ENCODE measurements around the gene EIF4G3.
"Not testable (repeated sequence)": the region's sequence is repeated elsewhere in the genome, so short reads cannot be mapped to it uniquely, and the experiment has no call there.

EIF4G3 gene

GRCh38 chr1:21098186-21098915 is 78.3 kb downstream of the EIF4G3 start:
- TF ChIP-seq TOX (CRISPR knock-in tag; IDR thresholded peaks at IDR 0.05; ENCODE audit: borderline replicate concordance) (no peak), POU6F1 (CRISPR knock-in tag; IDR thresholded peaks at IDR 0.05; ENCODE audit: borderline replicate concordance, low read depth) (no peak)
- ATAC-seq, result no peak

GRCh38 chr1:21097729-21098128 is 79.0 kb downstream of the EIF4G3 start:
- no peak for ATAC-seq
- no peak for TF ChIP-seq ISL1 (CRISPR knock-in tag; IDR thresholded peaks at IDR 0.05)
- TF ChIP-seq TOX (CRISPR knock-in tag; IDR thresholded peaks at IDR 0.05; ENCODE audit: borderline replicate concordance), result no peak
- TF ChIP-seq CSDC2 (CRISPR knock-in tag; IDR thresholded peaks at IDR 0.05), result no peak
- TF ChIP-seq ZNF565 (CRISPR knock-in tag; conservative IDR thresholded peaks at IDR 0.05; ENCODE audit: low read depth), result no peak
- TF ChIP-seq RARB (CRISPR knock-in tag; IDR thresholded peaks at IDR 0.05), result no peak
- TF ChIP-seq CSRNP3 (CRISPR knock-in tag; IDR thresholded peaks at IDR 0.05), result no peak
- TF ChIP-seq ZC3H10 (CRISPR knock-in tag; IDR thresholded peaks at IDR 0.05), result no peak
- no peak for TF ChIP-seq ZNF8 (CRISPR knock-in tag; IDR thresholded peaks at IDR 0.05)
- TF ChIP-seq GLIS3 (CRISPR knock-in tag; IDR thresholded peaks at IDR 0.05), result no peak
- TF ChIP-seq ZFP30 (CRISPR knock-in tag; IDR thresholded peaks at IDR 0.05), result no peak
- TF ChIP-seq ZNF70 (CRISPR knock-in tag; IDR thresholded peaks at IDR 0.05), result no peak
- TF ChIP-seq ZFP3 (CRISPR knock-in tag; IDR thresholded peaks at IDR 0.05), result no peak
- no peak for TF ChIP-seq OSR1 (CRISPR knock-in tag; IDR thresholded peaks at IDR 0.05)
- TF ChIP-seq POU6F1 (CRISPR knock-in tag; IDR thresholded peaks at IDR 0.05; ENCODE audit: borderline replicate concordance, low read depth), result no peak

GRCh38 chr1:21095976-21096375 is 80.7 kb downstream of the EIF4G3 start:
- TF ChIP-seq ESRRG (CRISPR knock-in tag; IDR thresholded peaks at IDR 0.05) (no peak), ZC3H10 (CRISPR knock-in tag; IDR thresholded peaks at IDR 0.05) (no peak), ZFP3 (CRISPR knock-in tag; IDR thresholded peaks at IDR 0.05) (no peak), SNAI2 (CRISPR knock-in tag; IDR thresholded peaks at IDR 0.05) (no peak), PATZ1 (CRISPR knock-in tag; IDR thresholded peaks at IDR 0.05; ENCODE audit: borderline replicate concordance) (no peak)
- ATAC-seq, result no peak

GRCh38 chr1:21094282-21094681 is 82.4 kb downstream of the EIF4G3 start:
- not testable (repeated sequence) for ATAC-seq

GRCh38 chr1:21093271-21093958 is 83.3 kb downstream of the EIF4G3 start:
- not testable (repeated sequence) for ATAC-seq

GRCh38 chr1:21092545-21092944 is 84.2 kb downstream of the EIF4G3 start:
- ATAC-seq, result not testable (repeated sequence)
